Natural killer cell (primary cell): ENCODE results near the gene ZNF667. TPM values are rescaled to one million over a fixed set of nuclear protein-coding genes. Genes with fewer than 3 reads are reported as not detected.

ENCODE experiments used
- ATAC-seq, 3 donors: fragments of 150-1000 bp in 2 of 3; fragments of 200-7000 bp in 1 of 3; cut with Tn5 transposase; 1 replicate in 1 of 3; 2 replicates in 2 of 3; pipeline ENCODE4 v1.10.0; 2021; ENCODE audit warnings: mild to moderate bottlenecking in 2 of 3, moderate library complexity in 2 of 3
- DNase-seq, 2 donors: peaks; one replicate each; pipeline versions ENCODE4 v3.0.0 to v3.0.0-alpha.2; 2013 to 2021; ENCODE audit warnings: mixed read lengths in 1 of 2
- H3K27ac ChIP-seq: one replicate; pipeline ENCODE4 v1.5.1; 2013; ENCODE audit warnings: mild to moderate bottlenecking, low read length
- H3K27me3 ChIP-seq: one replicate; pipeline ENCODE4 v1.6.1; 2013; ENCODE audit warnings: low read length; ENCODE audit not compliant: control insufficient read depth, insufficient read depth
- H3K36me3 ChIP-seq: one replicate; pipeline ENCODE4 v1.6.1; 2013; ENCODE audit warnings: low read length; ENCODE audit not compliant: control insufficient read depth, insufficient read depth
- H3K4me1 ChIP-seq: one replicate; pipeline ENCODE4 v1.6.1; 2013; ENCODE audit warnings: low read length; ENCODE audit not compliant: control insufficient read depth, insufficient read depth
- H3K4me3 ChIP-seq: one replicate; pipeline ENCODE4 v1.5.1; 2013; ENCODE audit warnings: low read length
- H3K9me3 ChIP-seq: one replicate; pipeline ENCODE4 v1.6.1; 2013; ENCODE audit warnings: low read length; ENCODE audit not compliant: control insufficient read depth, insufficient read depth
- H3K27ac Mint-ChIP-seq, 2 donors: one replicate each; pipeline ENCODE4 v1.8.0; 2022; ENCODE audit warnings: mild to moderate bottlenecking in 2 of 2, mixed read lengths in 2 of 2, moderate library complexity in 1 of 2
- H3K27me3 Mint-ChIP-seq, 2 donors: one replicate each; pipeline ENCODE4 v1.8.0; 2022; ENCODE audit warnings: low read depth in 2 of 2, mixed read lengths in 2 of 2
- H3K36me3 Mint-ChIP-seq: one replicate; pipeline ENCODE4 v1.8.0; 2022; ENCODE audit warnings: mixed read lengths
- H3K4me1 Mint-ChIP-seq, 2 donors: one replicate each; pipeline ENCODE4 v1.8.0; 2022; ENCODE audit warnings: mixed read lengths in 2 of 2
- H3K4me3 Mint-ChIP-seq: one replicate; pipeline ENCODE4 v1.8.0; 2022; ENCODE audit warnings: mild to moderate bottlenecking, moderate library complexity, mixed read lengths
- H3K9me3 Mint-ChIP-seq, 2 donors: one replicate each; pipeline ENCODE4 v1.8.0; 2022; ENCODE audit warnings: mixed read lengths in 2 of 2
- CTCF ChIP-seq: fragments of 200-600 bp; IDR thresholded peaks from one replicate; pipeline ENCODE4 v1.8.0; 2022; ENCODE audit warnings: antibody characterized with exemption
- WGBS: methylation state at CpG from one replicate; pipeline ENCODE4 v1.1.7; 2013; ENCODE audit warnings: missing lambda C conversion rate; ENCODE audit not compliant: insufficient coverage; 5-methylcytosine and 5-hydroxymethylcytosine counted together
- intact Hi-C: fragments of 100-400 bp; cut with micrococcal nuclease; formaldehyde crosslinking; loops from one replicate; pipeline ENCODE4 v1.14.2; 2022
- total RNA-seq, 4 donors: library from RNA; stranded (reverse); fragments of 120-200 nt in 1 of 4; gene quantifications; one replicate each; pipeline versions ENCODE4 v1.2.3 to v1.2.4, GENCODE V29; 2013 to 2022

ZNF667 gene
- total RNA-seq = 1 to 10 TPM in 1 of 3 donors, under 1 TPM in 2; 0.41 to 1.6 (median 0.63) TPM
- total RNA-seq (2013) = 2.7 TPM

DNA sequence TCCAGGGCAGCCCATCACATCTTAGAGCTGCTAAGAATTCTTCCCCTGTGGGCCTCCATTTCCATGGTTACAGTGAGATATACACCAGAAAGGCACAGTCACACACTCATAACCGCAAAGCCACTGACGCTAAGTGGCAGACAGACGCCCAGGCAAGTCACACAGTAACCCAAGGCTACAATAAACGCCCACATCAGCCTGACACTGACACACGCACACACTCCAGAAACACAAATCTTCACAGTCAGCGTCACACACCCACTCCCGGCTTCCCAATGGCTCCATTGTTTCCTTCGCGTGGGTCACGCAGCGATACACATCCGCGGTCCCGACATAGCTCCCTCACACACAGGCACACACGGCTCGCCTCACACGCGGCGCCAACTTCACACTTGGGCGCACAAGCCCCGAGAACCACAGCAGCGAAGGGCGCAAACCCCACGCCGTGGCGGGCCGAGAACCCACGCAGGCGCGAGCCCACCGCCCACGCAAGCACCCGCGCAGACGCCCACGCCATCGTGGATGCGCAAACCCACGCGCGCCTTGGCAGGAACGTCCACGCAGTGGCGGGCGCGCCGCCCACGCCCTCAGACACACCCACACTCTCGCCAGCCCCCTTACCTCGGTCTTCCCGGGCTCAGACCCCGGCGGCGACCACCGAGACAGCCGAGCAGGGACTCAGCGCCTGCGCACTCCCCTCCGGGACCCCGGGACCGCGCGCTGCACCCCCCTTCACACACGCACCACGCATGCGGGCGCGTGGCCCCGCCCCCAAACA lies at the start of gene ZNF667:
Gene ZNF667 (minus strand): TSS at position 695 of the 778 bp plus-strand sequence. CDS start 14,975 bp downstream, outside the sequence.
- intact Hi-C loops = loop anchor here (2.0 kb wide), 1 partner anchor 72 kb away; the partner anchor contains the start of gene ZNF583
- ATAC-seq (peak; percentile 38 to 63 (median 62)), DNase-seq (peak; percentile 33 to 44)
- H3K4me1 Mint-ChIP-seq = peaks cover 9 to 31% of the 10 kb centered on the region in 2 donors
- H3K27ac ChIP-seq = peak within 1 kb of the TSS; percentile 91
- H3K36me3 ChIP-seq = no peaks in the 10 kb centered on the region
- peak within 1 kb of the TSS; percentile 43 to 95 for H3K27ac Mint-ChIP-seq
- peaks cover 20% of the 10 kb centered on the region for H3K4me1 ChIP-seq
- H3K27me3 Mint-ChIP-seq = peaks cover 12 to 14% of the 10 kb centered on the region in 2 donors
- WGBS = 4% methylated on average over 69 of the region's 69 CpGs
- H3K27me3 ChIP-seq = no peaks in the 10 kb centered on the region
- peaks cover 28% of the 10 kb centered on the region for H3K36me3 Mint-ChIP-seq
- H3K4me3 ChIP-seq = peak within 1 kb of the TSS; percentile 41
- peak within 1 kb of the TSS; percentile 87 for H3K4me3 Mint-ChIP-seq
- TF ChIP-seq CTCF = no peak
- H3K9me3 Mint-ChIP-seq = peaks cover 22 to 23% of the 10 kb centered on the region in 2 donors
- peaks cover 54% of the 10 kb centered on the region for H3K9me3 ChIP-seq

GRCh38 chr19:56525214-56525860 lies 48.2 kb upstream of the ZNF667 start:
- no peak for DNase-seq
- H3K27ac ChIP-seq = no peak overlapping the region
- H3K4me1 ChIP-seq = no peaks in the 10 kb centered on the region
- no peak overlapping the region for H3K27ac Mint-ChIP-seq
- no peaks in the 10 kb centered on the region for H3K4me1 Mint-ChIP-seq
- peaks cover 15 to 38% of the 10 kb centered on the region in 2 donors for H3K9me3 Mint-ChIP-seq
- no peak for ATAC-seq
- H3K9me3 ChIP-seq = peaks cover 55% of the 10 kb centered on the region
- no peak overlapping the region for H3K4me3 ChIP-seq
- WGBS = 92% methylated on average over 3 of the region's 4 CpGs
- no peak overlapping the region for H3K4me3 Mint-ChIP-seq
- H3K36me3 ChIP-seq = no peaks in the 10 kb centered on the region
- H3K27me3 ChIP-seq = no peaks in the 10 kb centered on the region
- intact Hi-C loops = no loop called here
- H3K36me3 Mint-ChIP-seq = peaks cover 48% of the 10 kb centered on the region
- H3K27me3 Mint-ChIP-seq = no peaks in the 10 kb centered on the region
- no peak for TF ChIP-seq CTCF

- Histone ChIP-seq H3K36me3 (no peaks in the 10 kb centered on the region), H3K27me3 (no peaks in the 10 kb centered on the region), H3K9me3 (peaks cover 36% of the 10 kb centered on the region), H3K4me1 (peaks cover 17% of the 10 kb centered on the region), H3K27ac (peak overlapping the region; percentile 93), H3K4me3 (peak overlapping the region; percentile 58)
- no peak for TF ChIP-seq CTCF
- no peak overlapping the region for H3K4me3 Mint-ChIP-seq
- H3K27me3 Mint-ChIP-seq = no peaks in the 10 kb centered on the region
- peaks cover 0 to 7% of the 10 kb centered on the region in 2 donors for H3K9me3 Mint-ChIP-seq
- peaks cover 0 to 6% of the 10 kb centered on the region in 2 donors for H3K4me1 Mint-ChIP-seq
- no peak overlapping the region for H3K27ac Mint-ChIP-seq
- H3K36me3 Mint-ChIP-seq = peaks cover 7% of the 10 kb centered on the region
- intact Hi-C loops = no loop called here
- DNase-seq = peak in 1 of 2 donors; percentile 2
- ATAC-seq = peak in 2 of 3 donors; percentile 5 to 12
- WGBS = 6% methylated on average over 17 of the region's 17 CpGs
Measured at GRCh38 chr19:56508290-56508778, 31.2 kb upstream of the ZNF667 start.
